OCI-LY3 (cell line): Measurements from ENCODE around the gene AGBL1.

Source experiments
- H2AFZ ChIP-seq: fragments of 200-600, 300-600 bp; shearing (Covaris generic); 2 replicates; pipeline ENCODE4 v1.6.0; 2014; ENCODE audit warnings: antibody characterized with exemption, low read depth, low read length
- H3K27ac ChIP-seq: fragments of 200-600, 300-600 bp; sonication (generic); 2 replicates; pipeline ENCODE4 v1.5.1; 2014; ENCODE audit warnings: mild to moderate bottlenecking, low read length, moderate library complexity, mixed read lengths
- H3K27me3 ChIP-seq: fragments of 200-600, 300-600 bp; sonication (generic); 2 replicates; pipeline ENCODE4 v1.6.1; 2014; ENCODE audit warnings: low read depth, low read length, mixed read lengths
- H3K36me3 ChIP-seq: fragments of 200-600, 300-600 bp; sonication (generic); replicated peaks from 2 replicates; pipeline ENCODE3; 2014; ENCODE audit warnings: low read depth, low read length, mixed read lengths
- H3K4me1 ChIP-seq: fragments of 300-600, 200-600 bp; sonication (generic); 2 replicates; pipeline ENCODE4 v1.6.1; 2014; ENCODE audit warnings: low read length, mixed read lengths
- H3K4me2 ChIP-seq: fragments of 200-600, 300-600 bp; sonication (generic); 2 replicates; pipeline ENCODE4 v1.6.1; 2014; ENCODE audit warnings: low read length, mixed read lengths
- H3K4me3 ChIP-seq: fragments of 300-600, 200-600 bp; sonication (generic); 2 replicates; pipeline ENCODE4 v1.5.1; 2014; ENCODE audit warnings: antibody characterized with exemption, mild to moderate bottlenecking, low read length, moderate library complexity
- H3K79me2 ChIP-seq: fragments of 300-600, 200-600 bp; shearing (Covaris generic); 2 replicates; pipeline ENCODE4 v1.6.1; 2014; ENCODE audit warnings: mild to moderate bottlenecking, low read length, mixed read lengths
- H3K9ac ChIP-seq: fragments of 300-600, 200-600 bp; shearing (Covaris generic); 2 replicates; pipeline ENCODE4 v1.6.0; 2014; ENCODE audit warnings: mild to moderate bottlenecking, low read length, moderate library complexity
- H3K9me3 ChIP-seq: fragments of 200-600, 300-600 bp; shearing (Covaris generic); 2 replicates; pipeline ENCODE4 v1.6.1; 2014; ENCODE audit warnings: low read length, mixed read lengths; ENCODE audit not compliant: insufficient read depth
- H4K20me1 ChIP-seq: fragments of 200-600, 300-600 bp; sonication (generic); 2 replicates; pipeline ENCODE4 v1.6.1; 2016; ENCODE audit warnings: low read length, mixed read lengths; ENCODE audit not compliant: insufficient read depth
- EZH2phosphoT487 ChIP-seq: fragments of 200-600 bp; shearing (Covaris generic); IDR thresholded peaks from 2 replicates; pipeline ENCODE4 v1.6.1; 2018; ENCODE audit warnings: antibody characterized with exemption, mixed run types, low read depth
- TF ChIP-seq, protein P1 (sequence below): fragments of 200-600, 300-600 bp; sonication (generic); IDR thresholded peaks from 2 replicates; pipeline ENCODE4 v1.5.1; 2014; ENCODE audit warnings: antibody characterized with exemption, low read length, low read depth

Gene AGBL1

DNA sequence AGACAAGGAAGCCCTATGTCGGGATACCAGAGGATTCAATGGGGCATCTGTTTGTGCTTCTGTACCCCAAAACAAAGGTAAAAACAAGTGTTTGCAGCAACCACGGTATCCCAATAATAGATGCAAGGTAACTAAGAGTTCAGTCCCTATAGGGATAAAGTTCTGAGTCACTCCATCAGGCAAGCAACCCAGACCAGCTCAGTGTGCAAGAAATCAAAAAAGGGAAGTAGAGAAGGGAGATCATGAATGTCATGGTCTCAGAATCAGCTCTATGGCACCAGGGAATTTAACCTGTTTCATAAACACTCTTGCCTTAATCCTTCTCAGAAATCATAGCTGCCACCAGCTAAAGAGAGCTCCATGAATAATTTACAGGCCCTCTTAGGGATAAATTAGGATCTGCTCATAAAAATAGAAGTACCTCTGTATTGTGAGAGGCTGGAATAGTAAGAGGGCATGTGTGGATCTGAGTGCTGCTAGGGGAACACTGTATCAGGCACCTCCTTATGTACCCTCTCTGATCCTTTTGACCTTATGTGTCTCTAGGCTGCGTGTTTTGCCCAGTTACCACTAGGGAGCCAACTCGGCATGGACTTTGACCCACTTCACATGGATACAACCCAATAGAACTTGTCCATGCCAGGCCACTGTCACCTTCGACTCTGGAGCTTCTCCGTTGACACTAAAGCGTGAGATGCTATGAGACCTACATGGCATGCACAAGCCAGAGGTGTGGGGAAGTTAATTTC is 754.6 kb downstream of the AGBL1 start:
- H3K36me3 ChIP-seq: no peaks in the 10 kb centered on the region
- no peak overlapping the region for H3K4me2 ChIP-seq
- no peak overlapping the region for H2AFZ ChIP-seq
- H3K4me1 ChIP-seq: no peaks in the 10 kb centered on the region
- H4K20me1 ChIP-seq: no peaks in the 10 kb centered on the region
- no peaks in the 10 kb centered on the region for H3K9me3 ChIP-seq
- H3K9ac ChIP-seq: no peak overlapping the region
- no peak for TF ChIP-seq EZH2phosphoT487
- TF ChIP-seq, protein P1, sequence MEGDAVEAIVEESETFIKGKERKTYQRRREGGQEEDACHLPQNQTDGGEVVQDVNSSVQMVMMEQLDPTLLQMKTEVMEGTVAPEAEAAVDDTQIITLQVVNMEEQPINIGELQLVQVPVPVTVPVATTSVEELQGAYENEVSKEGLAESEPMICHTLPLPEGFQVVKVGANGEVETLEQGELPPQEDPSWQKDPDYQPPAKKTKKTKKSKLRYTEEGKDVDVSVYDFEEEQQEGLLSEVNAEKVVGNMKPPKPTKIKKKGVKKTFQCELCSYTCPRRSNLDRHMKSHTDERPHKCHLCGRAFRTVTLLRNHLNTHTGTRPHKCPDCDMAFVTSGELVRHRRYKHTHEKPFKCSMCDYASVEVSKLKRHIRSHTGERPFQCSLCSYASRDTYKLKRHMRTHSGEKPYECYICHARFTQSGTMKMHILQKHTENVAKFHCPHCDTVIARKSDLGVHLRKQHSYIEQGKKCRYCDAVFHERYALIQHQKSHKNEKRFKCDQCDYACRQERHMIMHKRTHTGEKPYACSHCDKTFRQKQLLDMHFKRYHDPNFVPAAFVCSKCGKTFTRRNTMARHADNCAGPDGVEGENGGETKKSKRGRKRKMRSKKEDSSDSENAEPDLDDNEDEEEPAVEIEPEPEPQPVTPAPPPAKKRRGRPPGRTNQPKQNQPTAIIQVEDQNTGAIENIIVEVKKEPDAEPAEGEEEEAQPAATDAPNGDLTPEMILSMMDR: no peak
- H3K79me2 ChIP-seq: no peaks in the 10 kb centered on the region
- H3K4me3 ChIP-seq: no peak overlapping the region
- H3K27ac ChIP-seq: no peak overlapping the region
- H3K27me3 ChIP-seq: no peaks in the 10 kb centered on the region

DNA sequence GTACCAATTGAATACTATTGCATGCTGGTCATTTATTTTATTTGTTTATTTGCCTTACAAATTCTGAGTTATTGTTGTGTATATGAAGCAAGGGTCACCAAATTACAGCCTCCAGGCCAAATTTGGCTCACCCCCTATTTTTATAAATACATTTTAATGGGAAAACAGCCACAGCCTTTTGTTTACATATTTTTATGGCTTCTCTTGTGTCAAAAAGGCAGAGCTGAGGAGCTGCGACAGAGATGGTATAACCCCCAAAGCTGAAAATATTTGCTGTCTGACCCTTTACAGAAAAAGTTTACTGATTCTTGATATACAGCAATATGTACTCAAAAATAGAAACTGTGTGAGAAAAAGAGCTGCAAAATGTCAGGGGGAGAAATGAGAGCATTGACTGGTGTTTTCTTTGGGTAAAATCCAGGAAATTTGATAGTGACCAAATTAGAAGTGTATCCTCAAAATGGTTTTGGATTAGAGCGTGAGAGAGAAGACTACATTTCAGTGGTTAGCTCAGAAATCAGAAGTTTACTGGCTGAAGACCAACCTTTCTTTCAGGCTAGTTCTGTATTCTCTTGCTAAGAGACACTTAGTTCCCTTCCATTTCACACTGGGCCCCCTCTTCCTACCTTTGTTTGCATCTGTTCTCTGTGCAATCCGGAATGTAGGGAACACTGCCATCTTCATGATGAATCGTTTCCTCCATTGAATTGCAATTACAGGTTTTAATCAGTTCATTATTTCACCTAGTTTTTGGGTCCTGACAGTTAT is 757.8 kb downstream of the AGBL1 start:
- Histone ChIP-seq H3K27ac (no peak overlapping the region), H3K4me2 (no peak overlapping the region), H3K79me2 (no peaks in the 10 kb centered on the region), H3K9me3 (no peaks in the 10 kb centered on the region), H3K27me3 (no peaks in the 10 kb centered on the region), H3K36me3 (no peaks in the 10 kb centered on the region), H2AFZ (no peak overlapping the region), H3K4me1 (no peaks in the 10 kb centered on the region), H4K20me1 (no peaks in the 10 kb centered on the region), H3K4me3 (no peak overlapping the region), H3K9ac (no peak overlapping the region)
- no peak for TF ChIP-seq EZH2phosphoT487
- TF ChIP-seq, protein P1: no peak

DNA sequence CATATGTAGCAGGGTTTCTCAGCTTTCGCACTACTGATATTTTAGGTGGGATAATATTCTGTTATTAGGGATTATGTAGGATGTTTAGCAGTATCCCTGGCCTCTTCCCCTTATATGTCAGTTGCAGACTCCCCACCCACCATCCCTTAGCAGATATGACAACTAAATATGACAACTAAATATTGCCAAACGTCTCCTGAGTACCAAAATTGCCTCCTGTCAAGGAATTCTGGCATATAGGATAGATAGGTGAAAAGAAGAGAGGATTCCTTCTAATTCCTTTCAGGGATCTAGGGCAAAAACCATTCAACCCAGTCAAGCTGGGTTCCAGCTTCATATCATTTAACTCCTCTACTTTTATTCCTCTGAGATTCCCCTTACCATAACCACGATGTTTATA is 759.8 kb downstream of the AGBL1 start:
- Histone ChIP-seq H3K79me2 (no peaks in the 10 kb centered on the region), H2AFZ (no peak overlapping the region), H3K27ac (no peak overlapping the region), H3K27me3 (no peaks in the 10 kb centered on the region), H3K9me3 (no peaks in the 10 kb centered on the region), H3K36me3 (no peaks in the 10 kb centered on the region), H3K4me1 (no peaks in the 10 kb centered on the region), H3K4me2 (no peak overlapping the region), H4K20me1 (no peaks in the 10 kb centered on the region), H3K4me3 (no peak overlapping the region), H3K9ac (no peak overlapping the region)
- TF ChIP-seq EZH2phosphoT487: no peak
- TF ChIP-seq, protein P1: no peak

DNA sequence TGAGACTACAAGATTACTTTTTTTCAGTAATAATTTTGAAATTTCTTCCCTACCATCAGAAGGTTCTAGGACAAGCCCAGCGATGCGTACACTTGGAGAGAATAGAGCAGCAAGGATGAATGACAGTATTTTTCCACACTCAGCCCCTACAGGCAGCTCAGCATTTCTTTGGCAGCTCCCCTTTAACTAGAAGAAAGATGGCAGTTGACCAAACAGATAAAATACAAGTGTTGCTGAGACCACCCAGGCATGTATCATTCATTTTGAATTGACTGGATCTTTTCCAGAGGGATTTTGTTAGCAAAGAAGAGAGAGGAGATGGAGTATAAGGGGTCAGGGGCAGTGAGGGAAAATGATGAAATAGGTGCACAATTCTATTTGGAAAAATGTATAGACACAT is 761.3 kb downstream of the AGBL1 start:
- H4K20me1 ChIP-seq: no peaks in the 10 kb centered on the region
- H3K9me3 ChIP-seq: no peaks in the 10 kb centered on the region
- H3K4me2 ChIP-seq: no peak overlapping the region
- no peaks in the 10 kb centered on the region for H3K36me3 ChIP-seq
- TF ChIP-seq EZH2phosphoT487: no peak
- TF ChIP-seq, protein P1: no peak
- H3K4me1 ChIP-seq: no peaks in the 10 kb centered on the region
- H3K4me3 ChIP-seq: no peak overlapping the region
- H3K27me3 ChIP-seq: no peaks in the 10 kb centered on the region
- H2AFZ ChIP-seq: no peak overlapping the region
- no peaks in the 10 kb centered on the region for H3K79me2 ChIP-seq
- H3K9ac ChIP-seq: no peak overlapping the region
- H3K27ac ChIP-seq: no peak overlapping the region
